WTC11 (cell line): ENCODE data around the gene PABPN1L. TPM values are rescaled to one million over a fixed set of nuclear protein-coding genes. Genes with fewer than 3 reads are reported as not detected.

ENCODE experiments used
- ATAC-seq: fragments of 200-7000 bp; cut with Tn5 transposase; 2 replicates; pipeline ENCODE4 v1.10.0; 2021; ENCODE audit warnings: mild to moderate bottlenecking, moderate library complexity
- CTCF ChIA-PET: fragments of 300-600 bp; sonication (Branson Sonifier 250); formaldehyde crosslinking; loops from one replicate; lab custom pipeline; 2021; ENCODE audit warnings: antibody characterized with exemption; lab: Charles Lee
- POLR2A ChIA-PET: fragments of 350-600 bp; sonication (Branson Sonifier 250); formaldehyde crosslinking; loops from one replicate; lab custom pipeline; 2021; ENCODE audit warnings: antibody characterized with exemption; lab: Charles Lee
- DNase-seq: peaks from one replicate; pipeline ENCODE4 v3.0.0; 2021; ENCODE audit warnings: low spot score
- H3K27ac Mint-ChIP-seq: 2 replicates; pipeline ENCODE4 v1.8.0; 2021; ENCODE audit warnings: mixed read lengths
- H3K27me3 Mint-ChIP-seq: 2 replicates; pipeline ENCODE4 v1.8.0; 2021; ENCODE audit warnings: low read depth, mild to moderate bottlenecking, moderate library complexity, mixed read lengths
- H3K36me3 Mint-ChIP-seq: 2 replicates; pipeline ENCODE4 v1.8.0; 2021; ENCODE audit warnings: mixed read lengths
- H3K4me1 Mint-ChIP-seq: 2 replicates; pipeline ENCODE4 v1.8.0; 2022; ENCODE audit warnings: mixed read lengths
- H3K4me3 Mint-ChIP-seq: 2 replicates; pipeline ENCODE4 v1.8.0; 2021; ENCODE audit warnings: mild to moderate bottlenecking, moderate library complexity, mixed read lengths
- H3K9me3 Mint-ChIP-seq: 2 replicates; pipeline ENCODE4 v1.8.0; 2021; ENCODE audit warnings: mixed read lengths
- ESRRA ChIP-seq: sonication (generic); formaldehyde crosslinking; IDR thresholded peaks from 2 replicates; pipeline ENCODE4 v1.8.1; 2022; ENCODE audit warnings: mild to moderate bottlenecking, missing genetic modification reagents, borderline replicate concordance
- ETV6 ChIP-seq: sonication (generic); formaldehyde crosslinking; IDR thresholded peaks from 2 replicates; pipeline ENCODE4 v1.8.1; 2022; ENCODE audit warnings: mild to moderate bottlenecking, missing genetic modification reagents
- FOXP1 ChIP-seq: sonication (generic); formaldehyde crosslinking; IDR thresholded peaks from 2 replicates; pipeline ENCODE4 v1.8.0; 2022; ENCODE audit warnings: missing genetic modification reagents, mild to moderate bottlenecking, moderate library complexity, borderline replicate concordance
- GTF2I ChIP-seq: fragments of 250-450 bp; sonication (Bioruptor Pico); conservative IDR thresholded peaks from 2 replicates; pipeline ENCODE4 v1.4.0; 2021; ENCODE audit warnings: mild to moderate bottlenecking
- NFYB ChIP-seq: sonication (generic); formaldehyde crosslinking; conservative IDR thresholded peaks from 2 replicates; pipeline ENCODE4 v1.8.0; 2022; ENCODE audit warnings: low read depth, missing genetic modification reagents
- RORB ChIP-seq: fragments of 250-450 bp; sonication (Bioruptor Pico); IDR thresholded peaks from 2 replicates; pipeline ENCODE4 v1.9.0; 2021; ENCODE audit warnings: mild to moderate bottlenecking
- SMAD4 ChIP-seq: sonication (generic); formaldehyde crosslinking; IDR thresholded peaks from 2 replicates; pipeline ENCODE4 v1.8.0; 2022; ENCODE audit warnings: mild to moderate bottlenecking, missing genetic modification reagents
- TEAD4 ChIP-seq: sonication (generic); formaldehyde crosslinking; IDR thresholded peaks from 2 replicates; pipeline ENCODE4 v1.8.0; 2022; ENCODE audit warnings: mild to moderate bottlenecking, missing genetic modification reagents
- ZNF219 ChIP-seq: sonication (generic); formaldehyde crosslinking; IDR thresholded peaks from 2 replicates; pipeline ENCODE4 v1.8.0; 2023; ENCODE audit warnings: missing genetic modification reagents, mild to moderate bottlenecking, borderline replicate concordance
- total RNA-seq: library from RNA; stranded (reverse); gene quantifications from 3 replicates; pipeline ENCODE4 v1.2.3, GENCODE V29; 2021
- TF ChIP-seq, protein P1 (sequence below): sonication (generic); formaldehyde crosslinking; IDR thresholded peaks from 2 replicates; pipeline ENCODE4 v1.8.1; 2022; ENCODE audit warnings: mild to moderate bottlenecking, missing genetic modification reagents, moderate library complexity, borderline replicate concordance
- TF ChIP-seq, protein P2 (sequence below): sonication (generic); formaldehyde crosslinking; IDR thresholded peaks from 2 replicates; pipeline ENCODE4 v1.8.1; 2023; ENCODE audit warnings: mild to moderate bottlenecking, missing genetic modification reagents
- TF ChIP-seq, protein P3 (sequence below): sonication (generic); formaldehyde crosslinking; conservative IDR thresholded peaks from 2 replicates; pipeline ENCODE4 v1.8.1; 2022; ENCODE audit warnings: mild to moderate bottlenecking, missing genetic modification reagents
- TF ChIP-seq, protein P4 (sequence below): sonication (generic); formaldehyde crosslinking; IDR thresholded peaks from 2 replicates; pipeline ENCODE4 v1.8.0; 2023; ENCODE audit warnings: missing genetic modification reagents
- TF ChIP-seq, protein P5 (sequence below): fragments of 200-600 bp; IDR thresholded peaks from 2 replicates; pipeline ENCODE4 v1.8.0; 2022; ENCODE audit warnings: antibody characterized with exemption
- TF ChIP-seq, protein P6 (sequence below): sonication (generic); formaldehyde crosslinking; IDR thresholded peaks from 2 replicates; pipeline ENCODE4 v1.8.0; 2023; ENCODE audit warnings: mild to moderate bottlenecking, missing genetic modification reagents
- TF ChIP-seq, protein P7 (sequence below): sonication (generic); formaldehyde crosslinking; IDR thresholded peaks from 2 replicates; pipeline ENCODE4 v1.8.1; 2023; ENCODE audit warnings: mild to moderate bottlenecking, missing genetic modification reagents, borderline replicate concordance

Gene PABPN1L
- total RNA-seq, 1 experiment from 2014 or later = not detected

DNA sequence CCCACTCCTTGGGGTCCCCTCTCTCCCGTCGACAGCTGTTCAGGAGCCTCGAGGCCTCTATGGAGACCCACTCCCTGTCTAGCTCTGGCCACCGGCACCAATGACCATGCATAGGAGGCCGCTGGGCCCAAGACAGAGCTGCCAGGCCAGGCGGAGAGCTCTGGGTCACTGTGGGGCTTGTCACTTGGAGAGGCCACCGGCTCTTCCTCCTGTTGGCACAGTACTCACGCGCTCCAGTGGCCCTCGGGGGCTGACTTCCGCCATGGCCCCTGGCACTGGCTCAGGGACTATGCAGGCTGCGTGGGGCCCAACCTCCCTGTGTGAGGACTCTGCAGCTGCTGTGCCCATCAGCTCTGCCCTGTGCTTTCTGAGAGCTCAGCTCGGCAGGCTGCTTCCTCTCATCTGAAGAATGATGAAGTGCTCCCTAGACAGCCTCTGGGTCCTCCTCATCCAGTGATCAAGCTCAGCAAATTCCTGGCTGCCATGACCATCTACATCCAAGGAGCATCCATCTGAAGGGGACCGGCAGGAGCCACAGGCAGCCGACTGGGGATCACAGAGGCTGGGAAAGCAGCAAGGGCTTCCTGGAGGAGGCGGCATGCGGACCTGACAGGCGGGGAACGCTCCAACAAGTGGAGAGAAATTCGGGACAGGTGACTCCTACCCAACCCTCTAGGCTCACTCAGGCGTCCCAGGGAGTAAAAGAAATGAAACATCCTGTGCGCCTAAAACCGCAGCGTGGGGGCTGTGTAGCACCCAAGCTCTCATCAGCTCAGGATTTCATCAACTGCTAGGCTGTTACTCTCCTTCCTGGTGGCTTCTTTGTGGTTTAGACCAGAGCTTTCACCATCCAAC, 26.5 kb downstream of the PABPN1L start:
- H3K9me3 Mint-ChIP-seq = no peaks in the 10 kb centered on the region
- CTCF ChIA-PET = interaction anchor here (0.9 to 2.2 kb wide), 4 partner anchors 17 to 102 kb away, joined by 3 to 8 read pairs (median 4); partner anchors contain the start of genes GALNS and TRAPPC2L
- POLR2A ChIA-PET = no interaction called here
- H3K27ac Mint-ChIP-seq = no peak overlapping the region
- H3K4me3 Mint-ChIP-seq = no peak overlapping the region
- DNase-seq (no peak), ATAC-seq (no peak)
- H3K36me3 Mint-ChIP-seq = peaks cover 6% of the 10 kb centered on the region
- no peaks in the 10 kb centered on the region for H3K27me3 Mint-ChIP-seq
- no peaks in the 10 kb centered on the region for H3K4me1 Mint-ChIP-seq
- TF ChIP-seq NFYB (CRISPR knock-in tag) (no peak), ETV6 (CRISPR knock-in tag) (no peak), FOXP1 (CRISPR knock-in tag) (no peak), SMAD4 (no peak)
- TF ChIP-seq, protein P1, sequence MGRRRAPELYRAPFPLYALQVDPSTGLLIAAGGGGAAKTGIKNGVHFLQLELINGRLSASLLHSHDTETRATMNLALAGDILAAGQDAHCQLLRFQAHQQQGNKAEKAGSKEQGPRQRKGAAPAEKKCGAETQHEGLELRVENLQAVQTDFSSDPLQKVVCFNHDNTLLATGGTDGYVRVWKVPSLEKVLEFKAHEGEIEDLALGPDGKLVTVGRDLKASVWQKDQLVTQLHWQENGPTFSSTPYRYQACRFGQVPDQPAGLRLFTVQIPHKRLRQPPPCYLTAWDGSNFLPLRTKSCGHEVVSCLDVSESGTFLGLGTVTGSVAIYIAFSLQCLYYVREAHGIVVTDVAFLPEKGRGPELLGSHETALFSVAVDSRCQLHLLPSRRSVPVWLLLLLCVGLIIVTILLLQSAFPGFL = no peak
- TF ChIP-seq, protein P2, sequence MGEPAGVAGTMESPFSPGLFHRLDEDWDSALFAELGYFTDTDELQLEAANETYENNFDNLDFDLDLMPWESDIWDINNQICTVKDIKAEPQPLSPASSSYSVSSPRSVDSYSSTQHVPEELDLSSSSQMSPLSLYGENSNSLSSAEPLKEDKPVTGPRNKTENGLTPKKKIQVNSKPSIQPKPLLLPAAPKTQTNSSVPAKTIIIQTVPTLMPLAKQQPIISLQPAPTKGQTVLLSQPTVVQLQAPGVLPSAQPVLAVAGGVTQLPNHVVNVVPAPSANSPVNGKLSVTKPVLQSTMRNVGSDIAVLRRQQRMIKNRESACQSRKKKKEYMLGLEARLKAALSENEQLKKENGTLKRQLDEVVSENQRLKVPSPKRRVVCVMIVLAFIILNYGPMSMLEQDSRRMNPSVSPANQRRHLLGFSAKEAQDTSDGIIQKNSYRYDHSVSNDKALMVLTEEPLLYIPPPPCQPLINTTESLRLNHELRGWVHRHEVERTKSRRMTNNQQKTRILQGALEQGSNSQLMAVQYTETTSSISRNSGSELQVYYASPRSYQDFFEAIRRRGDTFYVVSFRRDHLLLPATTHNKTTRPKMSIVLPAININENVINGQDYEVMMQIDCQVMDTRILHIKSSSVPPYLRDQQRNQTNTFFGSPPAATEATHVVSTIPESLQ (CRISPR knock-in tag) = no peak
- TF ChIP-seq, protein P3, sequence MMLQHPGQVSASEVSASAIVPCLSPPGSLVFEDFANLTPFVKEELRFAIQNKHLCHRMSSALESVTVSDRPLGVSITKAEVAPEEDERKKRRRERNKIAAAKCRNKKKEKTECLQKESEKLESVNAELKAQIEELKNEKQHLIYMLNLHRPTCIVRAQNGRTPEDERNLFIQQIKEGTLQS (CRISPR knock-in tag) = no peak
- TF ChIP-seq, protein P4, sequence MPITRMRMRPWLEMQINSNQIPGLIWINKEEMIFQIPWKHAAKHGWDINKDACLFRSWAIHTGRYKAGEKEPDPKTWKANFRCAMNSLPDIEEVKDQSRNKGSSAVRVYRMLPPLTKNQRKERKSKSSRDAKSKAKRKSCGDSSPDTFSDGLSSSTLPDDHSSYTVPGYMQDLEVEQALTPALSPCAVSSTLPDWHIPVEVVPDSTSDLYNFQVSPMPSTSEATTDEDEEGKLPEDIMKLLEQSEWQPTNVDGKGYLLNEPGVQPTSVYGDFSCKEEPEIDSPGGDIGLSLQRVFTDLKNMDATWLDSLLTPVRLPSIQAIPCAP (CRISPR knock-in tag) = no peak
- TF ChIP-seq, all 79 proteins: peak for 0

DNA sequence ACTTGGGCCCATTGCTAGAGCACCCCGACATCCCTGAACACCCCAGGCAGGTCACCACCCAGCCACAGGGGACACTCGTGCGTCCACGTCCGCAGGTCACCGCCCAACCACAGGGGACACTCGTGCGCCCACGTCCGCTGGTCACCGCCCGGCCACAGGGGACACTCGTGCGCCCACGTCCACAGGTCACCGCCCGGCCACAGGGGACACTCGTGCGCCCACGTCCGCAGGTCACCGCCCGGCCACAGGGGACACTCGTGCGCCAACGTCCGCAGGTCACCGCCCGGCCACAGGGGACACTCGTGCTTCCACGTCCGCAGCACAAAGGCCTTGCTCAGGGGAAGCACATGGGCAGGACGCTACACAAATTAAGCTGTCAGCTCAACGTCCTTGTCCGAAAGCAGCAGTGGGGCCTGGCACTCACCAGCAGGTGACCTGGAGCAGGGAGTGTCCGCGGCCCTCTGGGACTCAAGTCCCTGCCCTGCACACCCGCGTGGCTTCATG, 27.4 kb downstream of the PABPN1L start:
- CTCF ChIA-PET = interaction anchor here (1.0 to 2.2 kb wide), 3 partner anchors 18 to 102 kb away, joined by 4 to 8 read pairs (median 5); partner anchors contain the start of genes GALNS and TRAPPC2L
- Mint-ChIP-seq H3K4me3 (no peak overlapping the region), H3K27me3 (no peaks in the 10 kb centered on the region), H3K27ac (no peak overlapping the region), H3K4me1 (no peaks in the 10 kb centered on the region), H3K9me3 (no peaks in the 10 kb centered on the region), H3K36me3 (peaks cover 6% of the 10 kb centered on the region)
- peak; percentile 22 for DNase-seq
- ATAC-seq = no peak
- no peak for TF ChIP-seq GTF2I (CRISPR knock-in tag)
- TF ChIP-seq, protein P5, sequence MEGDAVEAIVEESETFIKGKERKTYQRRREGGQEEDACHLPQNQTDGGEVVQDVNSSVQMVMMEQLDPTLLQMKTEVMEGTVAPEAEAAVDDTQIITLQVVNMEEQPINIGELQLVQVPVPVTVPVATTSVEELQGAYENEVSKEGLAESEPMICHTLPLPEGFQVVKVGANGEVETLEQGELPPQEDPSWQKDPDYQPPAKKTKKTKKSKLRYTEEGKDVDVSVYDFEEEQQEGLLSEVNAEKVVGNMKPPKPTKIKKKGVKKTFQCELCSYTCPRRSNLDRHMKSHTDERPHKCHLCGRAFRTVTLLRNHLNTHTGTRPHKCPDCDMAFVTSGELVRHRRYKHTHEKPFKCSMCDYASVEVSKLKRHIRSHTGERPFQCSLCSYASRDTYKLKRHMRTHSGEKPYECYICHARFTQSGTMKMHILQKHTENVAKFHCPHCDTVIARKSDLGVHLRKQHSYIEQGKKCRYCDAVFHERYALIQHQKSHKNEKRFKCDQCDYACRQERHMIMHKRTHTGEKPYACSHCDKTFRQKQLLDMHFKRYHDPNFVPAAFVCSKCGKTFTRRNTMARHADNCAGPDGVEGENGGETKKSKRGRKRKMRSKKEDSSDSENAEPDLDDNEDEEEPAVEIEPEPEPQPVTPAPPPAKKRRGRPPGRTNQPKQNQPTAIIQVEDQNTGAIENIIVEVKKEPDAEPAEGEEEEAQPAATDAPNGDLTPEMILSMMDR = no peak
- TF ChIP-seq, all 79 proteins: peak for 0
- POLR2A ChIA-PET = no interaction called here

DNA sequence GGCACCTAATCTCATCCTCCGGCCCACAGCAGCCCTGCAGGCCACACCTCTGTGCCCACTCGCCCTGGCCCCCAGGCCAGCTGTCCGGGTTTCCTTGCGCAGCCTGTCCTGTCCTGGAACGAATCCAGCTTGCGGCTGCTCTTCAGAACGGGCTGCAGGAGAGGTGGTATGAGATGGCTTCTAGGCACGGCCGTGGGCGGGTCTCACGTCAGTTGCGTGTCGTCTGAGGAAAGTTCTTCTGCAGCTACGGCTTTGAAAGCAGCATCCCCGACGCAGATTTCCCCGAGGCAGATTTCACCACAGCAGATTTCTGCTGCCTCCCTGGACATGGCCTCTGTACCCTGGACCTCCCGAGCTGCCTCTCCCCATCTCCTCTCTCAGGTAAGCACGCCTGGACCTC, 27.9 kb downstream of the PABPN1L start:
- H3K9me3 Mint-ChIP-seq = no peaks in the 10 kb centered on the region
- POLR2A ChIA-PET = no interaction called here
- CTCF ChIA-PET = interaction anchor here (1.0 to 2.2 kb wide), 3 partner anchors 19 to 101 kb away, joined by 4 to 8 read pairs (median 5); partner anchors contain the start of genes GALNS and TRAPPC2L
- TF ChIP-seq NFYB (CRISPR knock-in tag) = no peak
- no peak for TF ChIP-seq RORB (CRISPR knock-in tag)
- TF ChIP-seq TEAD4 (CRISPR knock-in tag) = no peak
- TF ChIP-seq, protein P6, sequence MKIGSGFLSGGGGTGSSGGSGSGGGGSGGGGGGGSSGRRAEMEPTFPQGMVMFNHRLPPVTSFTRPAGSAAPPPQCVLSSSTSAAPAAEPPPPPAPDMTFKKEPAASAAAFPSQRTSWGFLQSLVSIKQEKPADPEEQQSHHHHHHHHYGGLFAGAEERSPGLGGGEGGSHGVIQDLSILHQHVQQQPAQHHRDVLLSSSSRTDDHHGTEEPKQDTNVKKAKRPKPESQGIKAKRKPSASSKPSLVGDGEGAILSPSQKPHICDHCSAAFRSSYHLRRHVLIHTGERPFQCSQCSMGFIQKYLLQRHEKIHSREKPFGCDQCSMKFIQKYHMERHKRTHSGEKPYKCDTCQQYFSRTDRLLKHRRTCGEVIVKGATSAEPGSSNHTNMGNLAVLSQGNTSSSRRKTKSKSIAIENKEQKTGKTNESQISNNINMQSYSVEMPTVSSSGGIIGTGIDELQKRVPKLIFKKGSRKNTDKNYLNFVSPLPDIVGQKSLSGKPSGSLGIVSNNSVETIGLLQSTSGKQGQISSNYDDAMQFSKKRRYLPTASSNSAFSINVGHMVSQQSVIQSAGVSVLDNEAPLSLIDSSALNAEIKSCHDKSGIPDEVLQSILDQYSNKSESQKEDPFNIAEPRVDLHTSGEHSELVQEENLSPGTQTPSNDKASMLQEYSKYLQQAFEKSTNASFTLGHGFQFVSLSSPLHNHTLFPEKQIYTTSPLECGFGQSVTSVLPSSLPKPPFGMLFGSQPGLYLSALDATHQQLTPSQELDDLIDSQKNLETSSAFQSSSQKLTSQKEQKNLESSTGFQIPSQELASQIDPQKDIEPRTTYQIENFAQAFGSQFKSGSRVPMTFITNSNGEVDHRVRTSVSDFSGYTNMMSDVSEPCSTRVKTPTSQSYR = no peak
- no peak for TF ChIP-seq ESRRA (CRISPR knock-in tag)
- no peak for TF ChIP-seq ZNF219
- TF ChIP-seq, protein P7, sequence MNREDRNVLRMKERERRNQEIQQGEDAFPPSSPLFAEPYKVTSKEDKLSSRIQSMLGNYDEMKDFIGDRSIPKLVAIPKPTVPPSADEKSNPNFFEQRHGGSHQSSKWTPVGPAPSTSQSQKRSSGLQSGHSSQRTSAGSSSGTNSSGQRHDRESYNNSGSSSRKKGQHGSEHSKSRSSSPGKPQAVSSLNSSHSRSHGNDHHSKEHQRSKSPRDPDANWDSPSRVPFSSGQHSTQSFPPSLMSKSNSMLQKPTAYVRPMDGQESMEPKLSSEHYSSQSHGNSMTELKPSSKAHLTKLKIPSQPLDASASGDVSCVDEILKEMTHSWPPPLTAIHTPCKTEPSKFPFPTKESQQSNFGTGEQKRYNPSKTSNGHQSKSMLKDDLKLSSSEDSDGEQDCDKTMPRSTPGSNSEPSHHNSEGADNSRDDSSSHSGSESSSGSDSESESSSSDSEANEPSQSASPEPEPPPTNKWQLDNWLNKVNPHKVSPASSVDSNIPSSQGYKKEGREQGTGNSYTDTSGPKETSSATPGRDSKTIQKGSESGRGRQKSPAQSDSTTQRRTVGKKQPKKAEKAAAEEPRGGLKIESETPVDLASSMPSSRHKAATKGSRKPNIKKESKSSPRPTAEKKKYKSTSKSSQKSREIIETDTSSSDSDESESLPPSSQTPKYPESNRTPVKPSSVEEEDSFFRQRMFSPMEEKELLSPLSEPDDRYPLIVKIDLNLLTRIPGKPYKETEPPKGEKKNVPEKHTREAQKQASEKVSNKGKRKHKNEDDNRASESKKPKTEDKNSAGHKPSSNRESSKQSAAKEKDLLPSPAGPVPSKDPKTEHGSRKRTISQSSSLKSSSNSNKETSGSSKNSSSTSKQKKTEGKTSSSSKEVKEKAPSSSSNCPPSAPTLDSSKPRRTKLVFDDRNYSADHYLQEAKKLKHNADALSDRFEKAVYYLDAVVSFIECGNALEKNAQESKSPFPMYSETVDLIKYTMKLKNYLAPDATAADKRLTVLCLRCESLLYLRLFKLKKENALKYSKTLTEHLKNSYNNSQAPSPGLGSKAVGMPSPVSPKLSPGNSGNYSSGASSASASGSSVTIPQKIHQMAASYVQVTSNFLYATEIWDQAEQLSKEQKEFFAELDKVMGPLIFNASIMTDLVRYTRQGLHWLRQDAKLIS (CRISPR knock-in tag) = no peak

More for the DNA sequence above, 27.9 kb downstream of the PABPN1L start:
- Mint-ChIP-seq H3K4me1 (no peaks in the 10 kb centered on the region), H3K27me3 (no peaks in the 10 kb centered on the region), H3K36me3 (peaks cover 6% of the 10 kb centered on the region), H3K4me3 (no peak overlapping the region), H3K27ac (no peak overlapping the region)
- DNase-seq = no peak
- no peak for ATAC-seq
